ENCODE results near the gene EPSTI1.
"Not testable (repeated sequence)": the region's sequence is repeated elsewhere in the genome, so short reads cannot be mapped to it uniquely, and the experiment has no call there.

The EPSTI1 gene

DNA sequence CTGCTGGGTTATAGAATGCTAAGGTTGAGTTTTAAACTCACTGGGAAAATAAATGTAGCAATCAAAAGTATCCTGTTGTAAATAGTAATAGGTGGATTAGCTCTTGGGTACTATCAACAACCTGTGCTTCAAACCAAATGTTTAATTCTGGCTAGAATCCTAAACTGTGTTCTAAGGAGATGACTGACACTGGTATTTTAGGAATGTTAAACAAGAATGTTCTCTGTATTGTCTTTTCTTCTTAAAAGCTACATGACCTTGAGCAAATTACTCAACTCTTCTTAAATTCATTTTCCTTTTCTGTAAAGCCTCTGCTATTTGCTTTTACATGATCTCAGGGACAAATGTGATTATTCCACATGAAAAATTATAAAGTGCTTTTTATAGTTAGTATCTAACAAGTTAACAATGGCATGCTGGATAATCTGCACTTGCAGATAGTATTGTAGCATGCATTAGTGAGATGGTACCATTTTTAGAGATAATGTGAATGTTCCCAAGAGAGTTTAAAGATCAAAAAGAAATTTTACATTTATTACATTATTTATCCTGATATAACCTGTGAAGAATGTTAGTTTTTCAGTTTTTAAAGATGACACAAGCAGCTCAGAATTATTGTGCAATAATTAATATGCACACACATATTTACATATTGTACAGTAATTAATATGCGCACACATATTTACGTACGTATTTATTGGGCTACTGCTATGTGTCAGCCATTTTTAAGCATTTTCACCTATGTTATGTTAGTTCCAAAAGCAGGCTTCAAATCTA lies 13.6 kb upstream of the EPSTI1 start:
- DNase-seq: no peak

DNA sequence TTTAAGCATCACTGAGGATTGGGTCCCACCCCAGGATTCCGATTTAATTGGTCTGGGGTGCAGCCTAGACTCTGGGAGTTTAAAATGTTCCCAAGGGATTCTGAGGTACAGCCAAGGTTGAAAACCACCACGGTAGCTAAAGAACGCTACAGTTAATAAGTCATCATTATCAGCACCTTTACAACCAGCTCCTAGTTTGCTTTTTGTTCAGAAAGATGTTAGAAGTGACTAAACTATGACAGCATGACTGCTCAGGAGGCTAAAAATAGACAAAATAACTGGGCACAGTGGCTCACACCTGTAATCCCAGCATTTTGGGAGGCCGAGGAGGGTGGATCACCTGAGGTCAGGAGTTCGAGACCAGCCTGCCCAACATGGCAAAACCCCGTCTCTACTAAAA lies 11.7 kb upstream of the EPSTI1 start:
- DNase-seq: no peak

DNA sequence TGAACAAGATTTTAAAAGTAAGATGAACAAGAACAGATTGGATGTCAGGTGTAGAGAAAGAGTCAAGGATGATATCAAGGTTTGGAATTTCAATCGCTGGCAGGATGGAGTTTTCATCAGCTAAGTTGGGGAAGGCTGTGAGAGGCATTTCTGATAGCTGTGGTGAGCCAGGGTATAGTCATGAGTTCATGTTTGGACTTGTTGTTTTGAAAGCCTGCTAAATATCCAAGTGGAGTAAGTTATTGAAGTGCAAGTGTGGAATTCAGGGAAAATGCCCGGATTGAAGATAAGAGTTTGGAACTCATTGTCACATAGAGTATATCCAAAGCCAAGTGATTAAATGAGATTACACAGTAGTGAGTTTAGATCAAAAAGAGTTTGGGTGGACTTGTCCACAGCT lies 11.0 kb upstream of the EPSTI1 start:
- DNase-seq: no peak

GRCh38 chr13:43002021-43002420 lies 10.0 kb upstream of the EPSTI1 start:
- DNase-seq: no peak

DNA sequence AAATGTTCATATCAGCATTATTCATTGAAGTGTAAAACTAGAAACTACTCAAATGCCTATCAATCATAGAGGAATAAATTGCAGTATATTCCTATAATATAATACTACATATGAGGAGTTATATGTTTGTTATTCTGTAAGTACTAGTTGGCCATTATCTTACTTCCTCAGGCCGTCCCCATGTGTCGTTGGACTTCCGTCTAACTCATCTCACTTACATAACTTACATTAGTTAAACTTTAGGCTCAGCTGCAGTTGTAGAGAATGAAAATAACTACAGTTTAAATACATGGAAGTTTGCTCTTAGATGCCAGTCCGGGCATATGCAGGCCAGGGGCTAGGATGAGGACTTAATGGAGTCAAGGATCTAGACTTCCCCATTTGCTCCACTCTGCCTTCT lies 8.6 kb upstream of the EPSTI1 start:
- no peak for DNase-seq

DNA sequence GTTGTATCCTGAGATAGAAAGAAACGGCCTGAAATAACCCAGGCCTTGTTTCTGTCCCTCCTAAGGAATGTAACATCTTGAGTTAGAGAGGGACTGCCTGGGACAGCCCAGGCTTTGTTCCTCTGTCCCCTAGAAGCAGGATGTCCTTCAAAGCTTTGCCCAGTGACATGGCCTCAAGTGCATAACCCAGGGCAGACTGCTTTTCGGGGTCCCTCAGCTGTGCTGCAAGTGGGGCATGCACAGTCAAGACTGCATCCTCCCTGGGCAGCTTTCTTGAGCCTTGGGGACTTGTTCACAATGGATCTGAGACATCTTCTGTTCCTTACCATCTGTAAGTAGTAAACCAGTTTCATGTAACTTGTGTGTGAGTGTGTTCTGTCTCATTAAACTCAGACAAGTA lies 7.5 kb upstream of the EPSTI1 start:
- DNase-seq: no peak

GRCh38 chr13:42997381-42997780 lies 5.3 kb upstream of the EPSTI1 start:
- DNase-seq: no peak

DNA sequence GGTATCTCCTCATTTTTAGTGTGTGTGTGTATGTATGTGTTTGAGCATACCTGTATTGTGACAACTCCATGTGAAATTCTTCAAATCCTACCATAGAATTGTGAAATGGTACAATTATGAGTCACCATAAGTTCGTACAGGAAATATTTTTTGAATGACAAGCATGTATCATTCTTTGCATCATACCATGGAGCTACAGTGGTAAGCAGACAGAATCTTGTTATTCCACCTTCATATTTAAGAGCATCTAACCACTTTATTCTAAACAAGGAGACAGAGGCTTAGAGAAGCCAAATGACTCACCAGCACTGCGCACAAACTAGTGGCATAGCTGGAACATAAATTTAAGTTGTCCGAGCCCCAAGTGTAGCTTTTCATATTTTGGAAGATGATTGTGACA lies 4.5 kb upstream of the EPSTI1 start:
- DNase-seq: peak; percentile 24

- DNase-seq: no peak
Observed at GRCh38 chr13:42994878-42995277, 2.8 kb upstream of the EPSTI1 start.

GRCh38 chr13:42992764-42993122 lies 702 bp upstream of the EPSTI1 start:
- DNase-seq: no peak

DNA sequence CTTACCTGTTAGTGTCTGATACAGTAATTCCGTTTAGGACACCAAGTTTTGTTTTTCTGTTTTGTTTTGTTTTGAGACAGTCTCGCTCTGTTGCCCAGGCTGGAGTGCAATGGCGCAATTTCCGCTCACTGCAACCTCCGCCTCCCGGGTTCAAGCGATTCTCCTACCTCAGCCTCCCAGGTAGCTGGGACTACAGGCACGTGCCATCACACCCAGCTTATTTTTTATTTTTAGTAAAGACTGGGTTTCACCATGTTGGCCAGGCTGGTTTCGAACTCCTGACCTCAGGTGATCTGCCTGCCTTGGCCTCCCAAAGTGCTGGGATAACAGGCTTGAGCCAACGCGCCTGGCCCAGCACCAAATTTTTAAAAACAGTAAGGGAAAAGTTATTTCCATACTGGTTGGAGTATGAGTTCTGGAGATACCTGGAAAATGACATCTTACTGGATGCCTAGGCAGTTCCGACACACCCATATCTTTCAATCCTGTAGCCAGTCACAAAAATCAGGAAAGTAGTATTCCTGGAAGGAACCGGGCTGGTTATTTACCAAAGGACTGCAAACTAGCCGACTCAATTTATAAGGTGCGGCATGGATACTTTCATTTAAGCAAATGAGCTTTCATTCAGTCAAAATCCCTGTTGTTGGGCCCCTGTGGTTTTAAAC lies 676 bp downstream of the EPSTI1 start:
- not testable (repeated sequence) for DNase-seq

DNA sequence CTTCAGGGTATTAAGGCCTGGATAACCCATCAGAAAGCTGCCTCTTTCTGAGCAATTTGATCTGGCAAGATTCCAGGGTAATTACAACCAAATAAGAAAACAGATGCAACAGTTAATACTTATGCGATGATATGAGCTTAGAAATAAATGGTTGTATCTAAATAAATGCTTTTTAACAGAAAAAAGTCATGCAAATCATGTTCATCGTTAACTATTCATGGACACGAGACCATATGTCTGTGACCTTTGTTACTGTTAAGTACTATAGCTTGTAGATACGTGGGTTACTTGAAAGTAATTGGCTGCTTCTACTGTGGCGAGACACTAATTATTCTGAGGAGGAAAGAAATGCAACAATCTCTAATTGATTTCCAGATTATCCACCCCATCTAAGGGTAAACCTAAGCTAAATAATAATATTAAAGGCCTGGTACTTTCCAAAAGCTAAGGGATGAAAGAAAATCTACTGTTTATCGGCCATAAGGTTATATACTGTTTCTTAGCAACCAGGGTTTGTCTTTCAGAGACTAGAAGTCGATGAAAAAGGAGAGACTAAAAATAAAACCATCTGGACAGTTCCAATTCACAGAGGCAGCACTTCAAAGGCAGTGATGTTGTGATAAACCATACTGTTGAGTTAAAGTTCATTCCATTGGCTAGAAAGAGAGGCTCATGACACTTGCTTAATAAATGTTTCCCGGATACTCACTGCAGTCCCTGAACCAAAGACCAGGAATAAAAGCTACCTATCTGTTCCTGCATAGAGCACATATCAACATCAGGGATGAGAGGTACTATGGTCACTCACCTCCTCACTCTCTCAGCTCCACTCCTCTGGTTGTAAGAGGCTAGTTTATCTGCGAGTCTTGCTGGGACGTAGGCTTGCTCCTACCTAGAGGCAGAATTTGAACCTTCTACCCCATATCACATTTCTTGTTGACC lies 1.5 kb downstream of the EPSTI1 start:
- no peak for DNase-seq

DNA sequence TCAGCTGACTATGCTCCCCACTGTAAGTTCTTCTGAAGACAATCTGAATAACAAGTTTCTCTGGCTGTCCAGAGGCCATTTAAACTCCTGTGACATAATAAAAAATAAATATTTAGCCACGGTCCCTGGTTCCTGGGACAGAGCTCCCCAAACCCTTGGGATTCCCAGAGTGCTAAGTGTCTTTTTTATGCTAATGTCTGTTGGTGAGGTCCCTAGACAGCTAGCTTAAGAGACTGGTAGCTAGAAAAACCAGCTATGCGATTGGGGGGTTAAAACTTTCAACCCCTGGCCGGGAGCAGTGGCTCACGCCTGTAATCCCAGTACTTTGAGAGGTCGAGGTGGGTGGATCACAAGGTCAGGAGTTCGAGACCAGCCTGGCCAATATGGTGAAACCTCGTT lies 5.9 kb downstream of the EPSTI1 start:
- DNase-seq: no peak

- DNase-seq: no peak
Observed at GRCh38 chr13:42985312-42986175, 6.5 kb downstream of the EPSTI1 start.

- DNase-seq: peak; percentile 52
Observed at GRCh38 chr13:42984691-42985090, 7.3 kb downstream of the EPSTI1 start.

DNA sequence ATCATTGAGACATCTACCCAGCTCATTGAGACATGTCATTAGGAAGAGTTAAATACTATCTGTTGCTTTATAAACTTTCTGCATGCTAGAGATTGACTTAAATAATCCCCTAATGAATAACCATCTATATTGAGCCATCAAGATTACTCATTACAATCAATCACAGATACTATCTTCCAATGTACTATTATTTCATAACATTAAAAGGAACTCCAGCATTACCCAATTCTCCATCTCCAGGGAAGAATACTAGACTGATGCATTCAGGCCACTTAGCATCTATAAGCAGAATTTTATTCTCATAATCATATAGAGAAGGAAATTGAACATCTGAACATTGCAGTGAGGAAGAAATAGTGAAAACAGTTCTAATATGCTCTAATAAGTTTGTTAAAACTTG lies 8.0 kb downstream of the EPSTI1 start:
- DNase-seq: no peak

DNA sequence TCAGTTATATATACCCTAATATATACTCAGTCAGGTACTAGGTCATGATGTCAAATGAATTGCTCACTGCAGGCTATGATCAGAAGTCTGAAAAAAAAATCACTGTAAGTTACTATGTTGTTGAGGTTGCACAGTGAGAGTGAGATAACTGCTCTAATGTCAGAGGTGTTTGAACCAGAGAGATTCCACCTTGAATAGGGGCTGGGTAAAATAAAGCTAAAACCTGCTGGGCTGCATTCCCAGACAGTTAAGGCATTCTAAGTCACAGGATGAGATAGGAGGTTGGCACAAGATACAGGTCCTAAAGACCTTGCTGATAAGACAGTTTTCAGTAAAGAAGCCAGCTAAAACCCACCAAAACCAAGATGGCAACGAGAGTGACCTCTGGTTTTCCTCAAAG lies 10.2 kb downstream of the EPSTI1 start:
- no peak for DNase-seq

- DNase-seq: no peak
Observed at GRCh38 chr13:42981317-42981716, 10.7 kb downstream of the EPSTI1 start.

DNA sequence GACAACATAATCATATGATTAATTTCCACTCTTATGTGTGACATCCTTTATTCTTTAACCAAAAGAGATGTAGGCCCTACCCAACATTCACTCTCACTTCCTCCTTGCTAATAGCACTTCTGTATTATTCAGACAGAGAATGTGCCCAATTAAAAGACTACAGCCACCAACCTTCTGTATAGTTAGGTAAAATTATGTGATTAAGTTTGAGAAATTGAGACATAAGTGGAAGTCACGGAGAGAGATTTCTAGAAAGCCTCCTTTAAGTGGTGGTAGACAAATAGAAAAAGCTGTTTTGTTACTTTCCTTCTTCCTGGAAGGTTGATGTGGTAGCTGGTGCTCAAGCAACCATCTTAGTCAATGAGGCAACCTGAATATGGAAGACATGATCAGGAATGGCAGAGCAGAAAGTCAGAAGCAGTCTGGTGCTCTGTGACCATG lies 14.8 kb downstream of the EPSTI1 start:
- DNase-seq: peak; percentile 76

DNA sequence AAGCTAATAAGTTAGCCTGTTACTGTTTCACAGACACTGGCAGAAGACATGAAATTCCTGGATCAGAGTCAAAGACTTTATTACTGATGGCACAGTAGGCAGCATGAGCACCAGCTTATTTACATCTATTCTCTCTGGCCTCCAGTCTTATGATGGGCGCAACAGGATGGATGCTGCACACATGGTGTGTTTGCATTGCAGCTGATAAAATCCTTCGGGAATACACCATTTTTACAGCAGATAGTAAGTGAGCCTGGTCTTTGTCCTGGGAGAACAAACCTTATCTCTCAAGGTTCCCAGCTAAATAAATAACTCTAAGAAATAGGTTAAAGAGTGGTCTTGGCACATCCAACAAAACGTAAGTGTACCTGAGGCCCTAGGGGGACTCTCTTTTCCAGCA lies 16.0 kb downstream of the EPSTI1 start:
- no peak for DNase-seq

- no peak for DNase-seq
Observed at GRCh38 chr13:42973581-42973980, 18.5 kb downstream of the EPSTI1 start.

GRCh38 chr13:42971691-42972347 lies 20.2 kb downstream of the EPSTI1 start:
- no peak for DNase-seq

All from MV-4-11 (cell line).